Colonic mucosa (tissue), 4 donors: Measurements from ENCODE around the gene GRIK5. TPM values are rescaled to one million over a fixed set of nuclear protein-coding genes. Genes with fewer than 3 reads are reported as not detected.

Experiments used
- DNase-seq: peaks from one replicate; pipeline ENCODE4 v3.0.0-alpha.2; 2020
- H3K27ac ChIP-seq: fragments of 200-600 bp; one replicate; pipeline ENCODE4 v1.8.0; 2021
- H3K27me3 ChIP-seq: fragments of 200-600 bp; one replicate; pipeline ENCODE4 v1.8.0; 2021
- H3K36me3 ChIP-seq: fragments of 200-600 bp; one replicate; pipeline ENCODE4 v1.8.0; 2021
- H3K4me1 ChIP-seq: fragments of 200-600 bp; one replicate; pipeline ENCODE4 v1.8.0; 2021; ENCODE audit warnings: mild to moderate bottlenecking
- H3K4me3 ChIP-seq: fragments of 200-600 bp; one replicate; pipeline ENCODE4 v1.8.0; 2021
- H3K9ac ChIP-seq, 2 donors: one replicate each; pipeline ENCODE4 v1.7.0; 2013; ENCODE audit warnings: control low read depth in 2 of 2, low read depth in 2 of 2, low read length in 2 of 2
- H3K9me3 ChIP-seq: fragments of 200-600 bp; one replicate; pipeline ENCODE4 v1.8.0; 2021
- CTCF ChIP-seq: fragments of 200-600 bp; IDR thresholded peaks from one replicate; pipeline ENCODE4 v1.8.0; 2022; ENCODE audit warnings: antibody characterized with exemption, mild to moderate bottlenecking
- intact Hi-C: fragments of 100-400 bp; cut with DNase I; formaldehyde crosslinking; loops from one replicate; pipeline ENCODE4 v1.14.1; 2022
- total RNA-seq, 2 donors: library from RNA; stranded (reverse); fragmentation: NEBNext Ultra II Directional in 1 of 2; extraction: Animal tissue kit (Norgen Biotek cat#: 25700) in 1 of 2; gene quantifications; one replicate each; pipeline ENCODE4 v1.2.1, GENCODE V29; 2021
- donor health status: healthy.
- donor health status: DM: no; HTN: no; CAD: no.
- donor health status: DM: no; HTN: no; CAD: no.

Gene GRIK5
- total RNA-seq, 2 donors from 2014 or later, result 0.62 to 2.3 TPM

GRCh38 chr19:42078538-42079275 is 8.7 kb upstream of the GRIK5 start:
- no peaks in the 10 kb centered on the region for H3K27me3 ChIP-seq
- no peak overlapping the region for H3K4me3 ChIP-seq
- peaks cover 7% of the 10 kb centered on the region for H3K4me1 ChIP-seq
- peaks cover 19% of the 10 kb centered on the region for H3K36me3 ChIP-seq
- no peaks in the 10 kb centered on the region for H3K9me3 ChIP-seq
- intact Hi-C loops, result no loop called here
- H3K27ac ChIP-seq, result no peak overlapping the region
- no peak overlapping the region for H3K9ac ChIP-seq
- no peak for DNase-seq
- no peak for TF ChIP-seq CTCF

- peaks cover 7% of the 10 kb centered on the region for H3K4me1 ChIP-seq
- no peak for TF ChIP-seq CTCF
- H3K36me3 ChIP-seq, result peaks cover 19% of the 10 kb centered on the region
- H3K9me3 ChIP-seq, result no peaks in the 10 kb centered on the region
- no peak overlapping the region for H3K4me3 ChIP-seq
- no peak overlapping the region for H3K9ac ChIP-seq
- no peak for DNase-seq
- intact Hi-C loops, result no loop called here
- H3K27me3 ChIP-seq, result no peaks in the 10 kb centered on the region
- H3K27ac ChIP-seq, result no peak overlapping the region
Observed at GRCh38 chr19:42078058-42078457, 8.1 kb upstream of the GRIK5 start.

DNA sequence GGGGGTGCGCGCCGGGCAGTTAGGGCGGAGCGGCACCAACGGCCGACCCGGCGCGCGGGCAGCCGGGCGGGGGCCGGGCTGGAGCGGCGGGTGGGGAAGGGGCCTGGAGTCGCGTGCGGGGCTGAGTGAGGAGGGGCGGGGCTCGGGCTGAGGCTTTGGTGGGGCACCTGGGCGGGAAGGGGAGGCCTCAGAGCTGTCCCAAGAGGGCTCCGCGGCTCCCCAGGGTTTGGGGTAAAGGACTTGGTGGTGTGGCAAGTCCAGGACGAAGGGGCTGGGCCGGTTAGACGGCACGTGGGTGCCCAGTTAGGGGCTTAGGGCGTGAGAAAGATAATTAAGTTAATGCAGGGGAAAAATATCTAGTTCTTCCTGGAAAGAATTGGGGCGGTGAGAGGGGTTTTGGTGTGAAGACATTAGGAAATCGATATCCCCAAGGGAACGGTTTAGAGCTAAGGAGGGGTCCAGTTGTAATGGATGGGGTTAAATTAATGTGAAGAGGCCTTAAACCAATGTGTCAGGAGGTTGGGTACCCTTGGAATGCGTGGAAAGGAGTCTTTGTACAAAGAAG is 6.5 kb upstream of the GRIK5 start:
- Histone ChIP-seq H3K4me1 (peaks cover 6% of the 10 kb centered on the region), H3K9me3 (no peaks in the 10 kb centered on the region), H3K36me3 (peaks cover 19% of the 10 kb centered on the region), H3K27me3 (no peaks in the 10 kb centered on the region), H3K27ac (peak overlapping the region; percentile 83), H3K9ac (peak overlapping the region; percentile 82 to 95), H3K4me3 (peak overlapping the region; percentile 80)
- TF ChIP-seq CTCF, result no peak
- intact Hi-C loops, result no loop called here
- peak; percentile 51 for DNase-seq

- H3K9ac ChIP-seq, result peak within 1 kb of the TSS; percentile 90 to 95
- peak within 1 kb of the TSS; percentile 97 for H3K27ac ChIP-seq
- H3K9me3 ChIP-seq, result no peaks in the 10 kb centered on the region
- peak; percentile 98 for DNase-seq
- no peaks in the 10 kb centered on the region for H3K27me3 ChIP-seq
- intact Hi-C loops, result no loop called here
- H3K36me3 ChIP-seq, result peaks cover 14% of the 10 kb centered on the region
- H3K4me1 ChIP-seq, result no peaks in the 10 kb centered on the region
- peak within 1 kb of the TSS; percentile 80 for H3K4me3 ChIP-seq
- TF ChIP-seq CTCF, result no peak
Observed at GRCh38 chr19:42075616-42076379, 5.8 kb upstream of the GRIK5 start, which contains the start of gene ZNF574. Gene ZNF574 (plus strand): TSS chr19:42076166. CDS start chr19:42078607, 2,441 bp downstream.

DNA sequence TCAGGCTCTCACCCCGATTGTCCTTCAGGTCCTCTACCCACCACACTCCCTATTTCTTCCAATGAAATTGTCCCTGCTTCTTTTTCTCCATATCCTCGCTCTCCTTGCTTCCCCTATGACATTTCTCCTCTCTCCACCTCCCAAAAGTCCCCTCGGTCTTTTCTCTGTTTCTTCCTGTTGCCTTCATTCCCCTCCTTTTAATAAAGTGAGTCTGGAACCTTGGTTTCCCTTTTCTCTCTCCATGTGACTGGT is 5.3 kb upstream of the GRIK5 start:
- no peak for DNase-seq
- H3K4me1 ChIP-seq, result no peaks in the 10 kb centered on the region
- peaks cover 9% of the 10 kb centered on the region for H3K36me3 ChIP-seq
- peak overlapping the region; percentile 80 for H3K4me3 ChIP-seq
- no peaks in the 10 kb centered on the region for H3K9me3 ChIP-seq
- TF ChIP-seq CTCF, result no peak
- H3K27ac ChIP-seq, result peak overlapping the region; percentile 97
- intact Hi-C loops, result no loop called here
- H3K9ac ChIP-seq, result peak overlapping the region; percentile 90 to 91
- no peaks in the 10 kb centered on the region for H3K27me3 ChIP-seq
